ENCODE results near the gene SYTL3.

DNA sequence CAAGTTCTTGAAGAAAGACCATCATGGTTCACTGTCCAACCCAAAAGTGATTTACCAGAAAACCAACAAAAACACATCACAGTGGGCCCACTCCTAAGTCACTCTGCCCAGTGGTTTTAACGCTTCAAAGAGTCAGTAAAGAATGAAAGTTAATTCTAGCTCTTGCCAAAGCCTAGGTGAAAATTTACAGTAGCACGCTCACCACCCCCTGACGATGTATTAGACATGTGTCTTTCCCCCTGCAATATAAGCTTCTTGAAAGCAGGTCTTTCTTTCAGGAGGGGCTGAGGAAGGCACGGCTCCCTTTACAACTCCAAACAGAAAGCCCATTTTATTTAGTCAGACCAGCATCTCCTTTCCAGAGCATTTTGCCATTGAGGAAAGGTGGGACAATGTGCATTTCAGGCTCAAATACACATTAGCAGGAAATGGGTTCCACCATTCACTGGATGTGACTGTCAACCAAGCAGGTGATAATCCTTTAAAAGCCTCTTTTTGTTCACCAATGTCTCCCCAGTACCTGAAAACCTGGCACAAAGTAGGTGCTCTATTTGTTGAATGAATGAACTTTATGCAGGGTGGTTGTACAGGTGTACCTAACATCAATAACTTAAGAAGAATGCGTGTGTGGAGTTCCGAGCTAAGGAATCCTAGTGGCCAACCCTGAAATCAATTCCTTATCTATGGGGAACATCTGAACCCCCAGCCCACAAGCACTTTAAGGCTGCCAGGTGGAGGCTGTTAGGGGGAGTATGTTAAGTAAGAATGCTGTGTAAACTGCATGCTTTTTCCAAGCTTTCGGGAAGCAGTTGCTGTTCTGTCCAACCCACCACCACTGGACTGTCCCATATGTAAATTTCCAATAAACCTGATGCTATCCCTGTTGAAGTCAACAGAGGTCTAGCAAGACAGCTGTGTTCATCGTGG is 157.9 kb downstream of the SYTL3 start:
- TF ChIP-seq, protein P1, sequence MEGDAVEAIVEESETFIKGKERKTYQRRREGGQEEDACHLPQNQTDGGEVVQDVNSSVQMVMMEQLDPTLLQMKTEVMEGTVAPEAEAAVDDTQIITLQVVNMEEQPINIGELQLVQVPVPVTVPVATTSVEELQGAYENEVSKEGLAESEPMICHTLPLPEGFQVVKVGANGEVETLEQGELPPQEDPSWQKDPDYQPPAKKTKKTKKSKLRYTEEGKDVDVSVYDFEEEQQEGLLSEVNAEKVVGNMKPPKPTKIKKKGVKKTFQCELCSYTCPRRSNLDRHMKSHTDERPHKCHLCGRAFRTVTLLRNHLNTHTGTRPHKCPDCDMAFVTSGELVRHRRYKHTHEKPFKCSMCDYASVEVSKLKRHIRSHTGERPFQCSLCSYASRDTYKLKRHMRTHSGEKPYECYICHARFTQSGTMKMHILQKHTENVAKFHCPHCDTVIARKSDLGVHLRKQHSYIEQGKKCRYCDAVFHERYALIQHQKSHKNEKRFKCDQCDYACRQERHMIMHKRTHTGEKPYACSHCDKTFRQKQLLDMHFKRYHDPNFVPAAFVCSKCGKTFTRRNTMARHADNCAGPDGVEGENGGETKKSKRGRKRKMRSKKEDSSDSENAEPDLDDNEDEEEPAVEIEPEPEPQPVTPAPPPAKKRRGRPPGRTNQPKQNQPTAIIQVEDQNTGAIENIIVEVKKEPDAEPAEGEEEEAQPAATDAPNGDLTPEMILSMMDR (IDR thresholded peaks at IDR 0.05; ENCODE audit: borderline replicate concordance, extremely low read depth, low read length, poor library complexity, severe bottlenecking), result no peak
- no peak for TF ChIP-seq EZH2 (IDR thresholded peaks at IDR 0.05; ENCODE audit: borderline replicate concordance, low read depth, low read length, severe bottlenecking)
